Measurements from ENCODE around the gene CCDC88C.

GRCh38 chr14:91409928-91410718 lies 7.5 kb downstream of the CCDC88C start:
- TF ChIP-seq, protein P1, sequence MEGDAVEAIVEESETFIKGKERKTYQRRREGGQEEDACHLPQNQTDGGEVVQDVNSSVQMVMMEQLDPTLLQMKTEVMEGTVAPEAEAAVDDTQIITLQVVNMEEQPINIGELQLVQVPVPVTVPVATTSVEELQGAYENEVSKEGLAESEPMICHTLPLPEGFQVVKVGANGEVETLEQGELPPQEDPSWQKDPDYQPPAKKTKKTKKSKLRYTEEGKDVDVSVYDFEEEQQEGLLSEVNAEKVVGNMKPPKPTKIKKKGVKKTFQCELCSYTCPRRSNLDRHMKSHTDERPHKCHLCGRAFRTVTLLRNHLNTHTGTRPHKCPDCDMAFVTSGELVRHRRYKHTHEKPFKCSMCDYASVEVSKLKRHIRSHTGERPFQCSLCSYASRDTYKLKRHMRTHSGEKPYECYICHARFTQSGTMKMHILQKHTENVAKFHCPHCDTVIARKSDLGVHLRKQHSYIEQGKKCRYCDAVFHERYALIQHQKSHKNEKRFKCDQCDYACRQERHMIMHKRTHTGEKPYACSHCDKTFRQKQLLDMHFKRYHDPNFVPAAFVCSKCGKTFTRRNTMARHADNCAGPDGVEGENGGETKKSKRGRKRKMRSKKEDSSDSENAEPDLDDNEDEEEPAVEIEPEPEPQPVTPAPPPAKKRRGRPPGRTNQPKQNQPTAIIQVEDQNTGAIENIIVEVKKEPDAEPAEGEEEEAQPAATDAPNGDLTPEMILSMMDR (IDR thresholded peaks at IDR 0.05), result no peak
- TF ChIP-seq ESRRA (IDR thresholded peaks at IDR 0.05; ENCODE audit: borderline replicate concordance, low read length) (no peak), EP300 (IDR thresholded peaks at IDR 0.05) (no peak), USF2 (IDR thresholded peaks at IDR 0.05) (no peak), HDAC2 (IDR thresholded peaks at IDR 0.05) (no peak)

All from A549 (cell line).